Measurements from ENCODE around the gene ANKRD2.
A peak's percentile ranks its signal among the peaks of the same experiment; 100 is the strongest.

The ANKRD2 gene

GRCh38 chr10:97549587-97550322, 22.8 kb upstream of the ANKRD2 start (continued):
- TF ChIP-seq, protein P1, sequence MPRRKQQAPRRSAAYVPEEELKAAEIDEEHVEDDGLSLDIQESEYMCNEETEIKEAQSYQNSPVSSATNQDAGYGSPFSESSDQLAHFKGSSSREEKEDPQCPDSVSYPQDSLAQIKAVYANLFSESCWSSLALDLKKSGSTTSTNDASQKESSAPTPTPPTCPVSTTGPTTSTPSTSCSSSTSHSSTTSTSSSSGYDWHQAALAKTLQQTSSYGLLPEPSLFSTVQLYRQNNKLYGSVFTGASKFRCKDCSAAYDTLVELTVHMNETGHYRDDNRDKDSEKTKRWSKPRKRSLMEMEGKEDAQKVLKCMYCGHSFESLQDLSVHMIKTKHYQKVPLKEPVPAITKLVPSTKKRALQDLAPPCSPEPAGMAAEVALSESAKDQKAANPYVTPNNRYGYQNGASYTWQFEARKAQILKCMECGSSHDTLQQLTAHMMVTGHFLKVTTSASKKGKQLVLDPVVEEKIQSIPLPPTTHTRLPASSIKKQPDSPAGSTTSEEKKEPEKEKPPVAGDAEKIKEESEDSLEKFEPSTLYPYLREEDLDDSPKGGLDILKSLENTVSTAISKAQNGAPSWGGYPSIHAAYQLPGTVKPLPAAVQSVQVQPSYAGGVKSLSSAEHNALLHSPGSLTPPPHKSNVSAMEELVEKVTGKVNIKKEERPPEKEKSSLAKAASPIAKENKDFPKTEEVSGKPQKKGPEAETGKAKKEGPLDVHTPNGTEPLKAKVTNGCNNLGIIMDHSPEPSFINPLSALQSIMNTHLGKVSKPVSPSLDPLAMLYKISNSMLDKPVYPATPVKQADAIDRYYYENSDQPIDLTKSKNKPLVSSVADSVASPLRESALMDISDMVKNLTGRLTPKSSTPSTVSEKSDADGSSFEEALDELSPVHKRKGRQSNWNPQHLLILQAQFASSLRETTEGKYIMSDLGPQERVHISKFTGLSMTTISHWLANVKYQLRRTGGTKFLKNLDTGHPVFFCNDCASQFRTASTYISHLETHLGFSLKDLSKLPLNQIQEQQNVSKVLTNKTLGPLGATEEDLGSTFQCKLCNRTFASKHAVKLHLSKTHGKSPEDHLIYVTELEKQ (tag by site-specific recombination; IDR thresholded peaks at IDR 0.05; ENCODE audit: borderline replicate concordance), result no peak
- TF ChIP-seq ZNF610 (tag by site-specific recombination; IDR thresholded peaks at IDR 0.05; ENCODE audit: borderline replicate concordance) (no peak), TRIM28 (IDR thresholded peaks at IDR 0.05; ENCODE audit: borderline replicate concordance, low read length) (peak; percentile 66; the same call in 1 of the 2 replicates), FEZF1 (tag by site-specific recombination; IDR thresholded peaks at IDR 0.05) (no peak), ZNF248 (tag by site-specific recombination; IDR thresholded peaks at IDR 0.05) (no peak), ZNF292 (tag by site-specific recombination; IDR thresholded peaks at IDR 0.05; ENCODE audit: borderline replicate concordance, low read depth) (no peak), ZNF184 (tag by site-specific recombination; IDR thresholded peaks at IDR 0.05) (no peak), EGR2 (tag by site-specific recombination; IDR thresholded peaks at IDR 0.05; ENCODE audit: low read depth) (no peak), ZNF146 (tag by site-specific recombination; IDR thresholded peaks at IDR 0.05) (no peak), KLF7 (tag by site-specific recombination; IDR thresholded peaks at IDR 0.05; ENCODE audit: borderline replicate concordance) (no peak), ZNF266 (tag by site-specific recombination; IDR thresholded peaks at IDR 0.05; ENCODE audit: low read depth) (no peak), ZBTB26 (tag by site-specific recombination; optimal IDR thresholded peaks at IDR 0.05) (no peak), ZNF791 (tag by site-specific recombination; IDR thresholded peaks at IDR 0.05) (no peak), ZNF223 (tag by site-specific recombination; IDR thresholded peaks at IDR 0.05) (no peak), ZNF23 (tag by site-specific recombination; IDR thresholded peaks at IDR 0.05; ENCODE audit: borderline replicate concordance) (no peak), GLIS2 (tag by site-specific recombination; IDR thresholded peaks at IDR 0.05) (peak; percentile 18; the same call in 1 of the 2 replicates), ZNF701 (tag by site-specific recombination; IDR thresholded peaks at IDR 0.05) (no peak), KLF16 (tag by site-specific recombination; IDR thresholded peaks at IDR 0.05) (no peak), ZFP3 (tag by site-specific recombination; IDR thresholded peaks at IDR 0.05; ENCODE audit: low read depth) (no peak), HOXD13 (CRISPR knock-in tag; IDR thresholded peaks at IDR 0.05; ENCODE audit: borderline replicate concordance) (no peak), ZSCAN4 (tag by site-specific recombination; IDR thresholded peaks at IDR 0.05) (no peak), PBX3 (CRISPR knock-in tag; IDR thresholded peaks at IDR 0.05) (no peak)
- TF ChIP-seq, protein P2, sequence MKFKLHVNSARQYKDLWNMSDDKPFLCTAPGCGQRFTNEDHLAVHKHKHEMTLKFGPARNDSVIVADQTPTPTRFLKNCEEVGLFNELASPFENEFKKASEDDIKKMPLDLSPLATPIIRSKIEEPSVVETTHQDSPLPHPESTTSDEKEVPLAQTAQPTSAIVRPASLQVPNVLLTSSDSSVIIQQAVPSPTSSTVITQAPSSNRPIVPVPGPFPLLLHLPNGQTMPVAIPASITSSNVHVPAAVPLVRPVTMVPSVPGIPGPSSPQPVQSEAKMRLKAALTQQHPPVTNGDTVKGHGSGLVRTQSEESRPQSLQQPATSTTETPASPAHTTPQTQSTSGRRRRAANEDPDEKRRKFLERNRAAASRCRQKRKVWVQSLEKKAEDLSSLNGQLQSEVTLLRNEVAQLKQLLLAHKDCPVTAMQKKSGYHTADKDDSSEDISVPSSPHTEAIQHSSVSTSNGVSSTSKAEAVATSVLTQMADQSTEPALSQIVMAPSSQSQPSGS (tag by site-specific recombination; IDR thresholded peaks at IDR 0.05; ENCODE audit: low read depth), result no peak
- TF ChIP-seq, protein P3, sequence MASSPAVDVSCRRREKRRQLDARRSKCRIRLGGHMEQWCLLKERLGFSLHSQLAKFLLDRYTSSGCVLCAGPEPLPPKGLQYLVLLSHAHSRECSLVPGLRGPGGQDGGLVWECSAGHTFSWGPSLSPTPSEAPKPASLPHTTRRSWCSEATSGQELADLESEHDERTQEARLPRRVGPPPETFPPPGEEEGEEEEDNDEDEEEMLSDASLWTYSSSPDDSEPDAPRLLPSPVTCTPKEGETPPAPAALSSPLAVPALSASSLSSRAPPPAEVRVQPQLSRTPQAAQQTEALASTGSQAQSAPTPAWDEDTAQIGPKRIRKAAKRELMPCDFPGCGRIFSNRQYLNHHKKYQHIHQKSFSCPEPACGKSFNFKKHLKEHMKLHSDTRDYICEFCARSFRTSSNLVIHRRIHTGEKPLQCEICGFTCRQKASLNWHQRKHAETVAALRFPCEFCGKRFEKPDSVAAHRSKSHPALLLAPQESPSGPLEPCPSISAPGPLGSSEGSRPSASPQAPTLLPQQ (tag by site-specific recombination; IDR thresholded peaks at IDR 0.05), result 0 out of 2 replicates have a peak, but pooled peaks have one; percentile 22
- TF ChIP-seq, protein P4, sequence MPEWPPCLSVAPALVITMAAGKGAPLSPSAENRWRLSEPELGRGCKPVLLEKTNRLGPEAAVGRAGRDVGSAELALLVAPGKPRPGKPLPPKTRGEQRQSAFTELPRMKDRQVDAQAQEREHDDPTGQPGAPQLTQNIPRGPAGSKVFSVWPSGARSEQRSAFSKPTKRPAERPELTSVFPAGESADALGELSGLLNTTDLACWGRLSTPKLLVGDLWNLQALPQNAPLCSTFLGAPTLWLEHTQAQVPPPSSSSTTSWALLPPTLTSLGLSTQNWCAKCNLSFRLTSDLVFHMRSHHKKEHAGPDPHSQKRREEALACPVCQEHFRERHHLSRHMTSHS (tag by site-specific recombination; IDR thresholded peaks at IDR 0.05), result no peak
- TF ChIP-seq, protein P5, sequence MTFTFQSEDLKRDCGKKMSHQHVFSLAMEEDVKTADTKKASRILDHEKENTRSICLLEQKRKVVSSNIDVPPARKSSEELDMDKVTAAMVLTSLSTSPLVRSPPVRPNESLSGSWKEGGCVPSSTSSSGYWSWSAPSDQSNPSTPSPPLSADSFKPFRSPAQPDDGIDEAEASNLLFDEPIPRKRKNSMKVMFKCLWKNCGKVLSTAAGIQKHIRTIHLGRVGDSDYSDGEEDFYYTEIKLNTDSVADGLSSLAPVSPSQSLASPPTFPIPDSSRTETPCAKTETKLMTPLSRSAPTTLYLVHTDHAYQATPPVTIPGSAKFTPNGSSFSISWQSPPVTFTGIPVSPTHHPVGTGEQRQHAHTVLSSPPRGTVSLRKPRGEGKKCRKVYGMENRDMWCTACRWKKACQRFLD (tag by site-specific recombination; IDR thresholded peaks at IDR 0.05), result no peak
